ENCODE data around the gene ZNF844. TPM values are rescaled to one million over a fixed set of nuclear protein-coding genes. Genes with fewer than 3 reads are reported as not detected.
A peak's percentile ranks its signal among the peaks of the same experiment; 100 is the strongest.
"Not testable (repeated sequence)": the region's sequence is repeated elsewhere in the genome, so short reads cannot be mapped to it uniquely, and the experiment has no call there.

The ZNF844 gene
- 2.2 and 2.3 TPM in 2 replicates for total RNA-seq

DNA sequence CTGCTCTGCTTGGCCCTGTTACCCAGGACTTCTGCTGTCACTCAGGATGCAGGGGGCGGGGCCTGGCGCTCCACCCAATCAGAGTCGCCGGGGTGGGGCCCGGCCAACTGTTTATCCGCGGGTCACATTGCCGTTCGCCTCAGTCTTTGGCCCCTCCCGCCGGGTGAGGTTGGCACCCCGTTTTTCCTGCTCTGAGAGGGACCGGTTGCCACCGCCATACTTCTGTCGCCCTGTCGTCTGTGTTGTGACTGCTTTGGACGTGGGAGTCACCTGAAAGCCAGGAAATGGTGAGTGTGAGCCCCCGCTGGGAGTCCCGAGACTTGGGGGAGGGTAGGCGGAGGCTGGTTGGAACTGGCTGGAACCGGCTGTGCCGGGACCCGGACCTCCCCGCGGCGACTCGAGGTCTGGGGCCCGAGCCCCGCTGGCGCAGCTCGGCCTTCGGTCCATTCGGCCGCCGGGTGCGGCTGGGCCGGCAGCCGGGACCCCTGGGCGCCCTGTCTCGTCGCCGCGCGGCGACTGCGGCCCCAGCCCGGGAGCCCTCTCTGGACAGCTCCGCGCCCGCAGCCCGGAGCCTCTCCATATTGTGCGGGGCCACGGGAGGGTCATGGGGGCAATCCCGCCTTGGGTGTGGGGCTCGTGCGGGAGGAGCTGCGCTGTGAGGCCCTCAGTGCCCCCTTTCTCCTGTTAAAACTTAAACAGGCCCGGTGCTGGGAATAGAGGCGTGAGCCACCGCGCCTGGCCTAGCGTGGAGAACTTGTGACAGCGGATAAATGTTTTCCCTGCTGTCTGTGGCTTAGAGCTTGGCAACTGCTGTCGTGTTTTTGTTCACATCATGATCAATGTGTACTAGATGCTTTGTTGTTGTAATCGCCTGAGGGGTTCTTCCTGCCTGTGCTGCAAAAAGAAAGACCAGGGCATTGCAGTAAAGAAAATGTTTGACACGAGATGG is at the start of gene ZNF844:
TSS of gene ZNF844 (plus strand) at position 142 of the 949 bp plus-strand sequence. CDS start at position 285, 143 bp downstream.
- no peak for DNase-seq (ENCODE audit: extremely low read depth, low read depth, low spot score)

DNA sequence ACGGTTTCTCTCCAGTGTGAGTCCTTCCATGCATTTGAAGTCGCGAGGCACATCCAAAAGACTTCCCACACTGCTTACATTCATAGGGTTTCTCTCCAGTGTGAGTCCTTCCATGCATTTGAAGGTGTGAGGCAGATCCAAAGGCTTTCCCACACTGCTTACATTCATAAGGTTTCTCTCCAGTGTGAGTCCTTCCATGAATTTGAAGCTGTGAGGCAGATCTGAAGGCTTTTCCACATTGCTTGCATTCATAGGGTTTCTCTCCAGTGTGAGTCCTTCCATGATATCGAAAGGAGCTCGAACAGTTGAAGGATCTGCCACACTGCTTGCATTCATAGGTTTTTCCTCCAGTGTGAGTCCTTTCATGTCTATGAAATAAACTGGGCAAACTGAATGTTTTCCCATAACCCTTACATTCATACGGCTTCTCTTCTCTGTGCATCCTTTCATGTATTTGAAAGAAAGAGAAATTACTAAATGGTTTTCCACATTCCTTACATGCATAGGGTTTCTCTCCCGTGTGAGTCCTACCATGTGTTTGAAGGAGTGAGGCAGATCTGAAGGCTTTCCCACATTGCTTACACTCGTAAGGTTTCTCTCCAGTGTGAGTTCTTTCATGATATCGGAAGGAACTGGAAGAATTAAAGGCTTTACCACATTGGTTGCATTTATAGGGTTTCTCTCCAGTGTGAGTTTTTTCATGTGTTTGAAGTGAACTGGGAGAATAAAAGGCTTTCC is 49.3 kb upstream of the ZNF844 start:
- DNase-seq (ENCODE audit: extremely low read depth, low read depth, low spot score): no peak

DNA sequence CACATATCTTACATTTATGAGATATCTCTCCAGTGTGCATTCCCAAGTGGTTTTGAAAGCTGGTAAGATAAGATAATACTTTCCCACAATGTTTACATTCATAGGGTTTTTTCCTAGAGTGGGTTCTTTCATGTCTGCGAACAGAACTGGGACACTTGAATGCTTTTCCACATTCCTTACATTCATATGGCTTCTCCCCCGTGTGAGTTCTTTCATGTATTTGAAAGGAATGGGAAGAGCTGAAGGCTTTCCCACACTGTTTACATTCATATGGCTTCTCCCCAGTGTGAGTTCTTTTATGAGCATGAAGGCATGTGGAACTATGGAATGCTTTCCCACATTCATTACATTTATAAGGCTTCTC is 48.8 kb upstream of the ZNF844 start:
- DNase-seq (ENCODE audit: extremely low read depth, low read depth, low spot score): no peak

DNA sequence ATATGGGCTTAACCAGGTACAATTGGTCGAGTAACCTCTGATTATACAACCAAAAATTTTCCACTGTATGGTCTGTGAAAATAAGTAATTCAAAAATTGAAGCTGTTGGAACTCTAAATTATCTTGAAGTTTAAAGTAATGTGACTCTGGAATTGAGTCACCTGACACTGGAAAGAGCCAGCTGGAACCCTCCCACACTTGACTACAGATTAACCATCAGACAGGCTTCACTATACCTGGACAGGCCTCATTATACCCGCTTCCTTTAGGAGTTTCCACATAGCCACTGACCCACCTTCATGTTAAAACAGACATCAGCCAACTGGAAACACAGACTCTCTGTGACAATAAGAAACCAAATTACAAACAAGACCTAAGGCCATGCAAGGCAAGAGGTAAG is 30.3 kb upstream of the ZNF844 start:
- DNase-seq (ENCODE audit: extremely low read depth, low read depth, low spot score): no peak

DNA sequence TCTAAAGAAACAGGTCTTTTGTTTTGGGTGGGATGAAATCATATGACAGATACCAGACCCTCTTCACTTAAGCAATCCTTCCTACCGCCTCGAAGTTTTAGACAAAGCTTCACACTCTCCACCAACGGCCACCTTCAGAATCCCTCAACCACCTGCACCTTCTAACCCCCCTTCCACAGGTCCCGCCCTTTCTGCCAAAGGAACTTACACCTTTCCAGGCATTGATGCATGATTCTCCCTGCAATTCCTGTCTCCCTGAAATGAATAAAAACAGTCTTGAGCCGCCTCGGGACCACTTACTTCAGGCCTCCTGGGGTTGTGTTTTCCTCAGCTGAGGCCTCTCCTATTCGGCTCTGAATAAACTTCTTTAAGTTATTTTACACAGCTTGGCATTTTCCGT is 29.9 kb upstream of the ZNF844 start:
- no peak for DNase-seq (ENCODE audit: extremely low read depth, low read depth, low spot score)

DNA sequence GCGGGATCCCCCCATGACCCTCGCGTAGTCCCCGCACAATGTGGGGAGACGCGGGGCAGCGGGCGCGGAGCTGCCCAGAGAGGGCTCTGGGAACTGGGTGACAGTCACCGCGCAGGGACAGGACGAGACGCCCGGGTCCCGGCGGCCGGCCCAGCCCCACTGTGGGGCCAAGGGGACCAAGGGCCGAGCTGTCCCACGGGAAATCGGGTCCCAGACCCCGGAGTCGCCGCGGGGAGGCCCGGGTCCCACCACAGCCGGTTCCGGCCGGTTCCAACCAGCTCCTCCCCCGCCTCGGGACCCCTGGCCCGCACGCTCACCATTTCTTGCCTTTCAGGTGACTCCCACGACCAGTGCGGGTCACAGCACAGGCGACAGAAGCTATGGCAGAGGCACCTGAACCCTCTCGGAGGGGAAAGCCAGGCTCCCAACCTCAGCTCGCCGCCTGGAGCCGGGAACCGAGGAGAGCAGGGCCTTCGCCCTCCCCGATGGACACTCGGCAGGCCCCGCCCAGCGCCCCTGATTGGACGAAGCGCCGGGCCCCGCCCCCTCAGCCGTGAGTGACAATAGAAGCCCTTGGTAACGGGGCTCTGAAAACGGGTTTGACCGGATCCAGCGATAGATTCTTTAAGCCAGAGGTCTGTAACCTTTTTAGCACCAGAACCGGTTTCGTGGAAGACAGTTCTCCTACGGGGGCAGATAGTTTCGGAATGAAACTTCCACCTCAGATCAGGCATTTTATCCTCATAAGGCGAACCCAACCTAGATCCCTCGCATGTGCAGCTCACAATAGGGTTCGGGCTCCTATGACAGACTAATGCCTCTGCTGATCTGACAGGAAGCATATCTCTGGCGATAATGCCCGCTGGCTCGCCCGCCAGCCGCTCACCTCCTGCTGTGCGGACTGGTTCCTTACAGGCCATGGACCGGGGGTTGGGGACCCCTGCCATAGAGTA is 29.0 kb upstream of the ZNF844 start, which contains the start of gene ZNF433:
TSS of gene ZNF433 (minus strand) at position 460 of the 953 bp plus-strand sequence. CDS start at position 320, 140 bp downstream.
- peak; percentile 44 for DNase-seq (ENCODE audit: extremely low read depth, low read depth, low spot score)

DNA sequence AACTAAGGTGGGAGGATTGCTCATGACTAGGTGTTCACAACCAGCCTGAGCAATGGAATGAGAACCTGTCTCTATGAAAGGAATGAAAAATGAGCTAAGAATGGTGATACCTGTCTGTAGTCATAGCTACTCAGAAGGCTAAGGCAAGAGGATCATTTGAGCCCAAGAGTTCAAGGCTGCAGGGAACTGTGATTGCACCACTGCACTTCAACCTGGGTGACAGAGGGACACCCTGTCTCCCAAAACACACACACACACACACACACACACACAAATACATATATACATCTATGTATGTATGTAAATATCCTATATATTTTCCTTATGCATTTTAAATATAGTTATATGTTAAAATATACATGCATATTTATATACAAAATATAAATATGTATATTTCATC is 21.6 kb upstream of the ZNF844 start:
- no peak for DNase-seq (ENCODE audit: extremely low read depth, low read depth, low spot score)

DNA sequence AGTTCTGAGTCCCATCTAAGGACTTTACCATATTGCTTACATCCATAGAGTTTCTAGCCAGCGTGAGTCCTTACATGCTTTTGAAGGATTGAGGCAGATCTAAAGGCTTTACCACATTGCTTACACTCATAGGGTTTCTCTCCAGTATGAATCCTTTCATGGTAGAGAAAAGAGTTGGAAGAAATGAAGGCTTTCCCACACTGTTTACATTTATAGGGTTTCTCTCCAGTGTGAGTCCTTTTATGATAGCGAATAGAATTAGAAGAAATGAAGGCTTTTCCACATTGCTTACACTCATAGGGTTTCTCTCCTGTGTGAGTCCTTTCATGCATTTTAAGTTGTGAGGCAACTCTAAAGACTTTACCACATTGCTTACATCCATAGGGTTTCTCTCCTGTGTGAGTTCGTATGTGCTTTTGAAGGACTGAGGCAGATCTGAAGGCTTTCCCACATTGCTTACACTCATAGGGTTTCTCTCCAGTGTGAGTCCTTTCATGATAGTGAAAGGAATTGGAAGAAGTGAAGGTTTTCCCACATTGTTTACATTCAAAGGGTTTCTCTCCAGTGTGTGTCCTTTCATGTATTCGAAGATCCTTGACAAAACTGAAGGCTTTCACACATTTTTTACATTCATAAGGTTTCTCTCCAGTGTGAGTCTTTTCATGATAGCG is 20.6 kb upstream of the ZNF844 start:
- no peak for DNase-seq (ENCODE audit: extremely low read depth, low read depth, low spot score)

DNA sequence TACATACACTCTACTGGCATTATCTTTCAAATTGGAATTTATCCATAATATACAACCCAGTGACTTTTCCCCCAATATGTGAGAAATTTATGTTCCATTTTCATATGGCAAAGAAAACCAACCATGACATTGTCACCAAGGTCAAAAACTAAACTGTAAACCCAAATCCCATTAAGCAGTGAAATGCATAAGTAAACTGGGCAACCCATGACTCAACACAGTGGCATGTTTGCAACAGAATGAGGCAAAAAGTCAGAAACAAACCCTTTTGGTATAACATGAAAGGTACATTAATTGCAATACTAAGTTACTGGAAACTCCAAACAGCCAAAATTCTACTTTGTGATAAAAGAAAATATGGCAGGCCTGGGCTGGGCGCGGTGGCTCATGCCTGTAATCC is 16.7 kb upstream of the ZNF844 start:
- DNase-seq (ENCODE audit: extremely low read depth, low read depth, low spot score): no peak

DNA sequence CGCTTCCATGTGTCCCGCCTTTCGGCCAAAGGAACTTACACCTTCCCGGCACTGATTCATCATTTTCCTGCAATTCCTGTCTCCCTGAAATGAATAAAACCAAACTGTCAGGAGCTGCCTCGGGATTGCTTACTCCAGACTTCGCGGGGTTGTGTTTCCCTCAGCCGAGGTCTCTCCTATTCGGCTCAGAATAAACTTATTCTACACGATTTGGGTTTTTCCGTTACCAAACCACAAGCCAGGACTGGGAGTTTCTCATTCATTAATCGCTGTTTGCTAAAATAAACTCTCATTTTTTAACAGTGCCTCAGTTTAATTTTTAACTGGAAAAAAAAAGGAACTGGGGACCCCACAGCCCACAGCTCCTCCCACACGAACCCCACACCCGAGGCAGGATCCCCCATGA is 12.4 kb upstream of the ZNF844 start:
- DNase-seq (ENCODE audit: extremely low read depth, low read depth, low spot score): no peak

DNA sequence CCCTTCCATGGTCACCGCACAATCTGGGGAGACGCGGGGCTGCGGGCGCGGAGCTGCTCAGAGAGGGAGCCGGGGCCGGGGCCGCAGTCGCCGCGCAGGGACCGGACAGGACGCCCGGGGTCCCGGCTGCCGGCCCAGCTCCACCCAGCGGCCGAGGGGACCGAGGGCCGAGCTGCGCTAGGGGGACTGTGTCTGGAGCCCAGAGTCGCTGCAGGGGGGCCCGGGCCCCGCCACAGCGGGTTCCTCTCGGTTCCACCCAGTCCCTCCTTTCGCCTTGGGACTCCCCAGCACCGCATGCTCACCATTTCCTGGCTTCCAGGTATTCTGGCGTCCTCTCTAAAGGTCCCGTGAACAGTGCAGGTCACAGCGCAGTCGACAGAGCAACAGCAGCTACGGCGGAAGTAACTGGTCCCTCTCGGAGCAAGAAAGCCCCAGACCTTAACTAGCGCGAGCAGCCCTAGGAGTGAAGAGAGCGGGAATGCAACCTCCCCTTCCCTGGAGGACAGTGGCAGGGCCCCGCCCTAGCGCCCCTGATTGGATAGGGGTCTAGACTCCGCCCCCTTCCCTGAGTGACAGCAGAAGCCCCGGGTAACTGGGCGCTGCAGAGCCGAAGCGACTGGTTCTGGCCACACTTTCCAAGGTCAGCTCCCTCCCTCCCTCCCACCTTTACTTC is 11.9 kb upstream of the ZNF844 start, which contains the start of gene ZNF878:
TSS of gene ZNF878 (minus strand) at position 465 of the 673 bp plus-strand sequence. CDS start at position 305, 160 bp downstream.
- DNase-seq (ENCODE audit: extremely low read depth, low read depth, low spot score): no peak

DNA sequence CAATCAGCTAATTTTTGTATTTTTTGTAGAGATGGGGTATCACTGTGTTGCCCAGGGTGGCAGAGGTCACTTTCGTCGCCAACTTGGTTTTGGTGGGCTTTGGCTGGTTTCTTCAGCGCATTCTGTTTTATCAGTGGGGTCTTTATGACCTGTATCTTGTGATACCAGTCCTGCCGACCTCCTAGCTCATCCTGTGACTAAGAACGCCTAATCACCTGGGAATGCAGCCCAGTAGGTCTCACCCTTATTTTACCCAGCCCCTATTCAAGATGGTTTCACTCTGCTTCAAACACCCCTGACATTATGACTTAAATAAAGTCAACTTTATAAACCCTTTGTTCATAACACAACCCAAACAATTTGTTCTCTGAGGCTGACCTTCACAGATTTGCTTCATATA is 8.7 kb upstream of the ZNF844 start:
- no peak for DNase-seq (ENCODE audit: extremely low read depth, low read depth, low spot score)

DNA sequence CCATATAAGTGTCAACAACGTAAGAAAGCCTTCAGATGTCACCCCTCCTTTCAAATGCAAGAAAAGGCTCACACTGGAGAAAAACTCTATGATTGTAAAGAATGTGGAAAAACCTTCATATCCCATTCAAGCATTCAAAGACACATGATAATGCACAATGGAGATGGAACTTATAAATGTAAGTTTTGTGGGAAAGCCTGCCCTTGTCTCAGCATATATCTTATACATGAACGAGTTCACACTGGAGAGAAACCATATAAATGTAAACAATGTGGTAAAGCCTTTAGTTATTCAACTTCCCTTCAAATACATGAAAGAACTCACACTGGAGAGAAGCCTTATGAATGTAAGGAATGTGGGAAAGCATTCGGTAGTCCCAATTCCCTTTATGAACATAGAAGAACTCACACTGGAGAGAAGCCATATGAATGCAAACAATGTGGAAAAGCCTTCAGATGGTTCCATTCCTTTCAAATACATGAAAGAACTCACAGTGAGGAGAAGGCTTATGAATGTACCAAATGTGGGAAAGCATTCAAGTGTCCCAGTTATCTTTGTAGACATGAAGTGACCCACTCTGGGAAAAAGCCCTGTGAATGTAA is 11.1 kb downstream of the ZNF844 start:
- DNase-seq (ENCODE audit: extremely low read depth, low read depth, low spot score): no peak

DNA sequence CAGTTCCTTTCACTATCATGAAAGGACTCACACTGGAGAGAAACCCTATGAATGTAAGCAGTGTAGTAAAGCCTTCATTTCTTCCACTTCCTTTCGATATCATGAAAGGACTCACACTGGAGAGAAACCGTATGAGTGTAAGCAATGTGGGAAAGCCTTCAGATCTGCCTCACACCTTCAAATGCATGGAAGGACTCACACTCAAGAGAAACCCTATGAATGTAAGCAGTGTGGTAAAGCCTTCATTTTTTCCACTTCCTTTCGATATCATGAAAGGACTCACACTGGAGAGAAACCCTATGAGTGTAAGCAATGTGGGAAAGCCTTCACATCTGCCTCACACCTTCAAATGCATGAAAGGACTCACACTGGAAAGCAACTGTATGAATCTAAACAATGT is 11.8 kb downstream of the ZNF844 start:
- not testable (repeated sequence) for DNase-seq (ENCODE audit: extremely low read depth, low read depth, low spot score)

DNA sequence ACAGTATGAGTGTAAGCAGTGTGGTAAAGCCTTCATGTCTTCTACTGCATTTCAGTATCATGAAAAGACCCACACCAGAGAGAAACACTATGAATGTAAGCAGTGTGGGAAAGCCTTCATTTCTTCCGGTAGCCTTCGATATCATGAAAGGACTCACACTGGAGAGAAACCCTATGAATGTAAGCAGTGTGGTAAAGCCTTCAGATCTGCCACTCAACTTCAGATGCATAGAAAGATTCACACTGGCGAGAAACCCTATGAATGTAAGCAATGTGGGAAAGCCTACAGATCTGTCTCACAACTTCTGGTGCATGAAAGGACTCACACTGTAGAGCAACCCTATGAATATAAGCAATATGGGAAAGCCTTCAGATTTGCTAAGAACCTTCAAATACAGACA is 12.8 kb downstream of the ZNF844 start:
- DNase-seq (ENCODE audit: extremely low read depth, low read depth, low spot score): no peak

DNA sequence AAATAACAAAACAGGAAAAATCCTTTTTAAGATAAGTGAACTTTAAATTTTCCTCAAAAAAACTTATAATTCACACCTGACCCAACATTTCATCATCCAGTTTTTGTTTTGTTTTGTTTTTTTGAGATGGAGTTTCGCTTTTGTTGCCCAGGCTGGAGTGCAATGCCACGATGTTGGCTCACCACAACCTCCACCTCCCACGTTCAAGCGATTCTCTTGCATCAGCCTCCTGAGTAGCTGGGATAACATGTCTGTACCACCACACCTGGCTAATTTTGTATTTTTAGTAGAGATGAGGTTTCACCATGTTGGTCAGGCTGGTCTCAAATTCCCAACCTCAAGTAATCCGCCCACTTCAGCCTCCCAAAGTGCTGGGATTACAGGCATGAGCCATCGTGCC is 18.8 kb downstream of the ZNF844 start:
- not testable (repeated sequence) for DNase-seq (ENCODE audit: extremely low read depth, low read depth, low spot score)

DNA sequence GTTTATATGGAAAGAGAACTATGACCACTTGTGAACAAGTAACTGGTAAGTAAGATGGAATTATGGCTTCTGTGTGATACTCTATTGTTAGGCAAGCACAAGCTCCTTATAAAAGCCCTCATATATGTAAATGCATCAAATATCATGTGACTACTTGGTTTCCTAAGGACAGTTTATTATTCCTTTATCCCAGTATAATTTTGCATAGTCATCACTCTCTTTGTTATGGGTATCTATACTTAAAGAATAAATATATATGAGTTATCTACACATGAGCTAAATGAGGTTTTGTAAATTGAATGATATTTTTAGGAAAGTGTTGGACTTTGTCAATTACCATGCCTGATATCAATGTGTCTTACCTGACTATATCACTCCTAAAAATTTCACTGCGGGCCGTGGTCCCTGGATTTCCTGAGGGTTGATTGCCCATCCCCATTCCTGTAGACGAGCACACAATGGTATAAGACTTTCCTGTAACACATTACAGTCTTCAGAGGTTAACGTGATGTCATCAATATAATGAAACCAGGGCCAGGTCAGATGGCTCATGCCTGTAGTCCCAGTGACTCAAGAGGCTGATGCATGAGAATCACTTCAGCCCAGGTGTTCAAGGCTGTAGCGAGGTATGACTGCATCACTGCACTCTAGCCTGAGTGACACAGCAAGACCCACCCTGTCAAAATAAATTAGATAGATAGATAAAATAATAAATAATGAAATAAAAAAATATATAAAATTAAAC is 20.7 kb downstream of the ZNF844 start:
- no peak for DNase-seq (ENCODE audit: extremely low read depth, low read depth, low spot score)

DNA sequence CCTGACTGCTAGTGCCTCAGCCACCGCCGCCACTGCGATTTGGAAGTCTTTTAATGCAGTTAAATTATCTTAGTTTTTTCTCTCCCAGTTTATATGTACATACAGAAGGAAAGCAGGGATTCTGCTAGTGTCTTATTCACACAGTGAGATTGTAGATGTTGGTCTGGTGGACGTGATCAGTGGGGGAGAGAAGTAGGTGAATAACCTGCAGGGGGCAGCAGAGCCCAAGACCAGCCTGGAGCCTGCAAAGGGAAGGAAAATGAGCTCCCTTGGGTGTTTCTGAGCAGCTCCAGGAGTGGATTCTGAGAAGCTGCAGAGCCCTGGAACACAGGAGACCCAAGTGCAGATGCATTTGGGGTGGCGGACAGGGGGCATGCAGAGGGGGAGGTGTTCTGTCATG is 26.3 kb downstream of the ZNF844 start:
- DNase-seq (ENCODE audit: extremely low read depth, low read depth, low spot score): peak; percentile 34
